Measurements from ENCODE around the gene CHRNB4.

DNA sequence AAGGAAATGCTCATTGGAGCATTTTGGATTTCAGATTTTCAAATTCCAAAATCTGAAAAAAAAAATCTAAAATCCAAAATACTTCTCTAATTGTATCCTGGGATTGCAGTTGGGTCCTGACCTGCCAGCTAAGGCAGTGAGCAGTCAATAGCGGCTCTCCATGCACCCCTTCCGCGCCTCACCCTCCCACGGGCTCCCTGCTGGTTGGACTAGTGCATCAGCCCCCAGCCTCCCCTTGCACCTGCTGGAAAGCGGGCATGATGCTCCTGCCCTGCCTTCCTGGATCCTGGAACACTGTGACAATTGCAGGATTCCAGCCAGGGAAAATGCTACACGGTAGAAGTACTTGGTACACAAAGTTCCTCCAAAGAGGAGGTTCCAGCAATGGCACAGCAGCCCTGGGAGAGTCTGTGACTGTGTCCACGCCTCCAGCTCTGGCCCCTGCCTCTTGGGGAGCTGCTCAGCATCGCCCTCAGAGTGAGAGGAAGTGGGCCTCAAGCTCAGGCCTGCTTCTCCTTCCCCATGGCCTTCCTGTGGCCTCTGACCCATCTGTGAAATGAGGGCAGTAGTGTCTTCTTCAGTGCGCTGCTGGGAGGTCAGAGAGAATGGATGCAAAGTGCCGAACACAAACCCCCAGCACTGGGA is 39.5 kb upstream of the CHRNB4 start:
- TF ChIP-seq, protein P1, sequence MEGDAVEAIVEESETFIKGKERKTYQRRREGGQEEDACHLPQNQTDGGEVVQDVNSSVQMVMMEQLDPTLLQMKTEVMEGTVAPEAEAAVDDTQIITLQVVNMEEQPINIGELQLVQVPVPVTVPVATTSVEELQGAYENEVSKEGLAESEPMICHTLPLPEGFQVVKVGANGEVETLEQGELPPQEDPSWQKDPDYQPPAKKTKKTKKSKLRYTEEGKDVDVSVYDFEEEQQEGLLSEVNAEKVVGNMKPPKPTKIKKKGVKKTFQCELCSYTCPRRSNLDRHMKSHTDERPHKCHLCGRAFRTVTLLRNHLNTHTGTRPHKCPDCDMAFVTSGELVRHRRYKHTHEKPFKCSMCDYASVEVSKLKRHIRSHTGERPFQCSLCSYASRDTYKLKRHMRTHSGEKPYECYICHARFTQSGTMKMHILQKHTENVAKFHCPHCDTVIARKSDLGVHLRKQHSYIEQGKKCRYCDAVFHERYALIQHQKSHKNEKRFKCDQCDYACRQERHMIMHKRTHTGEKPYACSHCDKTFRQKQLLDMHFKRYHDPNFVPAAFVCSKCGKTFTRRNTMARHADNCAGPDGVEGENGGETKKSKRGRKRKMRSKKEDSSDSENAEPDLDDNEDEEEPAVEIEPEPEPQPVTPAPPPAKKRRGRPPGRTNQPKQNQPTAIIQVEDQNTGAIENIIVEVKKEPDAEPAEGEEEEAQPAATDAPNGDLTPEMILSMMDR (IDR thresholded peaks at IDR 0.05): no peak
- no peak for TF ChIP-seq ZFX (IDR thresholded peaks at IDR 0.05; ENCODE audit: borderline replicate concordance)
